Brain microvascular endothelial cell (primary cell): ENCODE data around the gene EFTUD2.
A peak's percentile ranks its signal among the peaks of the same experiment; 100 is the strongest.

Source experiments
- DNase-seq: peaks from one replicate; pipeline ENCODE4 v3.0.0-alpha.2; 2020
- H3K27ac ChIP-seq: fragments of 250-450 bp; sonication (Bioruptor Pico); 2 replicates; pipeline ENCODE4 v1.5.1; 2020; ENCODE audit warnings: mild to moderate bottlenecking, moderate library complexity
- H3K27me3 ChIP-seq: fragments of 250-450 bp; sonication (Bioruptor Pico); replicated peaks from 2 replicates; pipeline ENCODE4 v1.5.1; 2020; ENCODE audit warnings: mild to moderate bottlenecking
- H3K36me3 ChIP-seq: fragments of 250-450 bp; sonication (Bioruptor Pico); replicated peaks from 2 replicates; pipeline ENCODE4 v1.5.1; 2020; ENCODE audit warnings: mild to moderate bottlenecking
- H3K4me3 ChIP-seq: 2 replicates; pipeline ENCODE4 v1.5.1; 2011; ENCODE audit warnings: low read depth, mild to moderate bottlenecking, control low read depth, low read length, moderate library complexity
- CTCF ChIP-seq: IDR thresholded peaks from 2 replicates; pipeline ENCODE4 v1.5.1; 2011; ENCODE audit warnings: low read depth, mild to moderate bottlenecking, moderate library complexity, low read length, control low read depth, inconsistent platforms; ENCODE audit errors: missing control alignments
- in situ Hi-C: cut with HindIII; loops from 2 replicates; pipeline ENCODE4 v1.10.0; 2017; ENCODE audit warnings: low sequenced_read_pairs, low pct_ligation_motif_present

EFTUD2 gene

DNA sequence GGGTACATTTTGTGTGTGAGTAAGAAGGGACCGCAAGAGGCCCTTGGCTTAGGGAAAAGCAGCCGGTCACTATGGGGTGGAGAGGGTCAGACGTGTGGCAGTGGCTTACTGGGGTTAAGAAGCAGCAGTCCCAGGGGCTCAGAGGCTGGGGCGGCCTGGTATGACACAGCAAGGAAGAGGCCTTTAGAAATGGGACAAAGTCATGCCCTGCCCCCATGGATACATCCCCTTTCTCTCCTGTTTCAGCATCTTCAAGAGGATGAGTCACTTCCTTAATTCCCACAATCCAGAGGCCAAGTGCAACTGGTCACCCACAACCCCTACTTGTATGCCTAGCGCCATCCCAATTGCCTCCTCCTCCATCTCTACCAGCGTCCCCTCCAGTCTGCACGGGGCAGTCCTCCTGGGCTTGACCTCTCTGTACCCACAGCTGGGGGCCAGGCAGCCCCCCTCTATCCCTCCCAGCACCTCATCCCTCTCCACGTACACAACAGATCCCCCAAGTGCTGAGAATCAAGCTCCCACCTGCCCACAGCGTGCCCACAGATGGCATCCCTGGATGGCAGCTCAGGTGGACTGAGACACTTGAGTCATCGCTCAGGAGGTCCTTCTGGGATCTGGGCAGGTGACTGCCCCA is 6.9 kb upstream of the EFTUD2 start:
- no peaks in the 10 kb centered on the region for H3K27me3 ChIP-seq
- no peak overlapping the region for H3K4me3 ChIP-seq
- H3K36me3 ChIP-seq, result no peaks in the 10 kb centered on the region
- TF ChIP-seq CTCF, result no peak
- peak; percentile 80 for DNase-seq
- in situ Hi-C loops, result loop anchor here (25.0 kb wide), 1 partner anchor 106 kb away; no protein-coding TSS in a partner anchor
- H3K27ac ChIP-seq, result peak overlapping the region; percentile 69

GRCh38 chr17:44905006-44906000 is 6.1 kb upstream of the EFTUD2 start:
- DNase-seq, result no peak
- H3K4me3 ChIP-seq, result no peak overlapping the region
- in situ Hi-C loops, result loop anchor here (25.0 kb wide), 1 partner anchor 107 kb away; no protein-coding TSS in a partner anchor
- H3K36me3 ChIP-seq, result no peaks in the 10 kb centered on the region
- peak overlapping the region; percentile 69 for H3K27ac ChIP-seq
- TF ChIP-seq CTCF, result no peak
- no peaks in the 10 kb centered on the region for H3K27me3 ChIP-seq

- no peak for DNase-seq
- in situ Hi-C loops, result loop anchor here (25.0 kb wide), 1 partner anchor 108 kb away; no protein-coding TSS in a partner anchor
- Histone ChIP-seq H3K4me3 (no peak overlapping the region), H3K27me3 (no peaks in the 10 kb centered on the region), H3K27ac (no peak overlapping the region), H3K36me3 (no peaks in the 10 kb centered on the region)
- TF ChIP-seq CTCF, result no peak
Observed at GRCh38 chr17:44904001-44904984, 5.0 kb upstream of the EFTUD2 start.

DNA sequence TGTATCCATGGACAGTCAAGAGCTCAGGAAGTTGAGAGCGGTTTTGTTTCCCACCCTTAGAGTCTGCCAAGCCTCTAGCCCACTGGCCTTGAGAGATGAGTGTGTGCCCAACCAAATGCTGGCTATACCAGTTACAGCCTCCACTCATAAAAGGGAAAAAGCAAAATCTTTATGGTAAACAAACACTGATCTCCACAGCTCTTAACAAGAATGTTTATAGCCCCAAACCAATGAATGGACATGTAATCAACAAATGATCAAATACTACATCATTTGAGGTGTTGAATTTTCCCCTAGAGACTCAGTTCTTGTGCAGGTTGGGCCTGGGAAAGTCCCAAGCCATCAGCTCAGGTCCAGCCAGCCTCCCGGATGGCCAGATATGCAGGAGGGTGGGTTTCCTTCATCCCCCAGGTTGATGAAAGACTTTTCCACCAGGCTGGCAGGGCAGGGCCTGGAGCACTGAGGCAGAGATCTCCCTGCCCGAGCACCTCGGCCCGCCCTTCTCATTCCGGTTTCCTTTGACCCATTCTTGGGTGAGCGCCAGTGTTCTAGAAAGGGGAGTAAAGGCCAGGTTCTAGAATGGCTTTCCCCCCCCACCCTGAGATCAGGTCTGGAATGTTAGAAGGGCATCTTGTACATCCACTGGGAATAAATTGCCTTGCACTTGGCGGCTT is 3.9 kb upstream of the EFTUD2 start:
- Histone ChIP-seq H3K36me3 (no peaks in the 10 kb centered on the region), H3K4me3 (no peak overlapping the region), H3K27me3 (no peaks in the 10 kb centered on the region), H3K27ac (no peak overlapping the region)
- DNase-seq, result no peak
- in situ Hi-C loops, result loop anchor here (25.0 kb wide), 1 partner anchor 109 kb away; no protein-coding TSS in a partner anchor
- no peak for TF ChIP-seq CTCF
